HG03521 (cell line): Measurements from ENCODE around the gene EPB41.
"Not testable (repeated sequence)": the region's sequence is repeated elsewhere in the genome, so short reads cannot be mapped to it uniquely, and the experiment has no call there.

Experiments
- ATAC-seq: cut with Tn5 transposase; IDR thresholded peaks from one replicate; pipeline ENCODE4 v1.9.1; 2021; ENCODE audit warnings: mild to moderate bottlenecking, moderate library complexity; ENCODE audit not compliant: unreplicated experiment

EPB41 gene

DNA sequence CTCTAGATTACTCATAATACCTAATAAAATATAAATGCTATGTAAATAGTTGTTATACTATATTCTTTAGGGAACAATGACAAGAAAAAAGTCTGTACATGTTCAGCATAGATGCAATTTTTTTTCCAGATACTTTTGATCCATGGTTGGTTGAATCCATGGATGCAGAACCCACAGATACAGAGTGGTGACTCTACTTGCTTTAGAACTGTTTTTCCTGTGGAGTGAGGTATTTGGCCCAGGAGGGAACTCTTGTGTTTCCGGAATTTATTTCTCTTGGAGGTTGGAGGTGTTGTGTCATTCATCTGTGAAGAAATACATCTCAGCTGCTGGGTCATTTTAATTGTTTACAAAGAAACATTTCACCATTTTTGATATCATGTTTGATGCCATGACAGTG, 180.6 kb downstream of the EPB41 start:
- ATAC-seq = no peak

GRCh38 chr1:29096231-29096886, 182.0 kb downstream of the EPB41 start:
- ATAC-seq = no peak

GRCh38 chr1:29099286-29099685, 184.9 kb downstream of the EPB41 start:
- no peak for ATAC-seq

DNA sequence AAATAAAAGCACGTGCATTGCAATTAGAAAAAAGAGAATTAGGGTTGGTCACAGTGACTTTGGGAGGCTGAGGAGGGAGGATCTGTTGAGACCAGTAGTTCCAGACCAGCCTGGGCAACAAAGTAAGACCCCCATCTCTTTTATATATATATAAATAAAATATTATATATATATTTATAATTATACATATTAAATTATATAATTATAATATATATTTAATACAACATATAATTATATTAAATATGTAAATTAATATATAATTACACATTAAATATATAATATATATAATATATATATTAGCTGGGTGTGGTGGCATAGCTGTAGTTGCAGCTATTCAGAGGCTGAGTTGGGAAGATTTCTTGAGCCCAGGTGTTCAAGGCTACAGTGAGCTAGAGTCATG, 186.1 kb downstream of the EPB41 start:
- ATAC-seq = no peak

- no peak for ATAC-seq
Observed at GRCh38 chr1:29105822-29106221, 191.5 kb downstream of the EPB41 start.

- not testable (repeated sequence) for ATAC-seq
Observed at GRCh38 chr1:29108041-29108440, 193.7 kb downstream of the EPB41 start.

- no peak for ATAC-seq
Observed at GRCh38 chr1:29112705-29113412, 198.5 kb downstream of the EPB41 start.

DNA sequence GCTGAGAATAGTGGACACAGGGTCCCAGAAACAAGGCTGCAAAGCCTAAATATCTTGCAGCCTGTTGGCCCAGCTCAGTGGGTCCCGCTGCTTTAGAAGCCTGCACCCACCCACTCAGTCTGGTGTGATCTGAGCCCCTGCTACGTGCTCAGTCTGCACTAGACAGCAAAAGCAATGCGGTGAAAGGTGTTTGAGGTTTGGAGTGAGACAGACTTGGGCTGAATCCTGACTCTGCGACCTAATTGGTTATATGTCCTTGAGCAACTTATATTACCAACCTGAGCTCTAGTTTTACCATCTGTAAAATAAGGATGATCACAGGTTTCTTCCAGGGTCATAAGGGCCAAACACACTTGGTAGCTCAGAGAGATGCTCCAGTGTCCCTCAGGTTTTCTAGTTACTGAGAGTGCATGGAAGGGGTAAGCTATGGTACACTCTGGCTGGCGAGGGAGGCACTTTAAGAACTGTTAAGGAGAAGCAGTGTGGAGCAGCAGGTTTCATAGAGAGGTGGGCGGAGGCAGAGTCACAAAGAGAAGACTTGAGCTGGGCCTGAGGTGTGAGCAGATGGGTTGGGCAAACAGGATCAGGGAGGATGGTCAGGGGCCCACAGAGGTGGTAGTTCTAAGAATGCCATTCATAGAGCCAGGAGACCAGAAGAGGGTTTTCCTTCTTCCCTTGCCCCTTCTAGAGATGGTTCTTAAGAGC, 199.2 kb downstream of the EPB41 start:
- no peak for ATAC-seq

DNA sequence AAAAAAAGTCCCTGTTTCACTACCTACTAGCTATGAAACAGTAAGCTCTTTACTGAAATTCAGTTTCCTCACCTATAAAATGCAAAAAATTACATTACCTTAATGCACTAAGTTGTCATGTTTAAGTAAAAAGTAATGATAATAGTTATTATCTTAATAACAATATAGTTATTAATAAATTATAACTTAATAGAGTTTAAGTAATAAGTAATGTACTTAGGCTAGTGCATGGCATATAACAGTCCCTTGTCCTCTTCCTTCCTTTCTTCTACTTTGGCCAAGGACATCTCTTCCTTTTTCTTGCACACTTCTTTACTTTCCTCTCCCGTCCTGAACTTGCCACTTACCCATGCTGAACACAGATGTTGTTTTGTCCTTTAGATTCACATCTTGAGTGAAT, 200.3 kb downstream of the EPB41 start:
- no peak for ATAC-seq

DNA sequence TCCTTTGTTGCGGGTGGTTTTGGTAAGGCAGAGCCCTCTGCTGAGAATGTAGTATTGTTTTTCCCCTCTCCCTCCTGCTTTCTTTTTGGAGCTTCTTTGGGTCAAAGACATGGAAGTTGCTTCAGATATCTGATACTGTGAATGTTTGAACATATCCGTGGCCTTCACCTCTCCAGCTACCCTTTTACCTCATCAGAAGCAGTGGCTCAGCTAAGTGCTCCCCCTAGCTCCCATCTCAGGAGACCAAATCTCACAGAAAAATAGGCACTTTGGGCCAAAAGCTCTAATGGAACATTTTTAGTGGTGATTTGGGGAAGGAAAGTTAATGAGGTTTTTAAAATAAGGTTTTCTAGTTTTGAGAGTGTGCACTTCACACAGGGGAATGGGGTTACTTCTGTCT, 203.0 kb downstream of the EPB41 start:
- no peak for ATAC-seq

- no peak for ATAC-seq
Observed at GRCh38 chr1:29119121-29119929, 205.0 kb downstream of the EPB41 start.

DNA sequence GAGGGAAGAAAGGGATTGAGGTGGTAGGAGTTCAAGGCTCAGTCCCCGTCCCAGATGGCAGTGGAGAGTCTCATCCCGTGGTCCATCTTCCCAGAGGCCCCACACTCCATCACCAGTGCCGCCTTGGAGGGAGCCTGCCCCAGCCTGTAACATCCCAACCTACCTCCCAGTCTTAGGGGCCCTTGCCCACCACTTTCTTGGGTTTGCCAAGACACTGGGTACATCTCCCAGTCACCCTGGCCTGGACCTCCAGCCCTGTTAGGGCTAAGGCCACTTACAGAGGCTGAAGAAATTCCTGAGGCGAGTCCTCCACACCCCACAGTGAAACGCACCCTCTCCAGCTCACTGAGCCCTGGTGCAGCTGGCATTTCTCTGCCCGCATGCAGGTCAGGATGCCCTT, 206.0 kb downstream of the EPB41 start:
- ATAC-seq = no peak

DNA sequence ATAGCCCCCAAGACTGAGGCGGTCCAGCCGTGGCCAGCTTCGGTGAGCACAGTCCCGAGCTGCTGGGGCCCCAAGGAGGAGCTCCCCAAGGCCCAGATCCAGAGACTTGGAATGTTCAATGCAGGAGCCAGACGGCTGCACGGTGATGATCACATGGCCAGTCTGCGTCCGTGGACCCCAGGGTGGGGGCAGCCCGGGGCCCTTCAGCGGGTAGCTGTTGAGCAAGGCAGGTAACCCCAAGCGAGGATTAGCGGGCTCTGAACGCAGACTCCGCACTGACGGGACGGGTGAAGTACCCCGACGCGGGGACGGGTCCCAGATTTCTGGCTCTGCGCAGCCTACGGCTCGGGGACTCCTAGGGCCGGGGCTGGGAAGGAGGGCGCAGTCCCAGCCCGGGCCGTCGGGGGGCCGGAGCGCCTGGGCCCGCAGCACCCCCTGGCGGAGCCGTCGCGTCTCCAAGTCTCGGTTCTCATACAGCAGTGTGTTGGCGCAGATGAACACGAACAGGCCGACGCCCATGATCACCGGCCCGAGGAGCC, 206.6 kb downstream of the EPB41 start:
- ATAC-seq = no peak

GRCh38 chr1:29121516-29121935, 207.2 kb downstream of the EPB41 start:
- no peak for ATAC-seq

GRCh38 chr1:29121936-29122681, 207.7 kb downstream of the EPB41 start:
- no peak for ATAC-seq

- ATAC-seq = no peak
Observed at GRCh38 chr1:29122682-29123052, 208.3 kb downstream of the EPB41 start.

- ATAC-seq = no peak
Observed at GRCh38 chr1:29123053-29123886, 208.9 kb downstream of the EPB41 start.

- no peak for ATAC-seq
Observed at GRCh38 chr1:29123887-29124365, 209.6 kb downstream of the EPB41 start, which contains the start of gene TMEM200B. TMEM200B (minus strand) TSS chr1:29123903; CDS start chr1:29121828, 2,075 bp downstream.
